ENCODE measurements around the gene TMEM135.
"Not testable (repeated sequence)": the region's sequence is repeated elsewhere in the genome, so short reads cannot be mapped to it uniquely, and the experiment has no call there.

The TMEM135 gene

DNA sequence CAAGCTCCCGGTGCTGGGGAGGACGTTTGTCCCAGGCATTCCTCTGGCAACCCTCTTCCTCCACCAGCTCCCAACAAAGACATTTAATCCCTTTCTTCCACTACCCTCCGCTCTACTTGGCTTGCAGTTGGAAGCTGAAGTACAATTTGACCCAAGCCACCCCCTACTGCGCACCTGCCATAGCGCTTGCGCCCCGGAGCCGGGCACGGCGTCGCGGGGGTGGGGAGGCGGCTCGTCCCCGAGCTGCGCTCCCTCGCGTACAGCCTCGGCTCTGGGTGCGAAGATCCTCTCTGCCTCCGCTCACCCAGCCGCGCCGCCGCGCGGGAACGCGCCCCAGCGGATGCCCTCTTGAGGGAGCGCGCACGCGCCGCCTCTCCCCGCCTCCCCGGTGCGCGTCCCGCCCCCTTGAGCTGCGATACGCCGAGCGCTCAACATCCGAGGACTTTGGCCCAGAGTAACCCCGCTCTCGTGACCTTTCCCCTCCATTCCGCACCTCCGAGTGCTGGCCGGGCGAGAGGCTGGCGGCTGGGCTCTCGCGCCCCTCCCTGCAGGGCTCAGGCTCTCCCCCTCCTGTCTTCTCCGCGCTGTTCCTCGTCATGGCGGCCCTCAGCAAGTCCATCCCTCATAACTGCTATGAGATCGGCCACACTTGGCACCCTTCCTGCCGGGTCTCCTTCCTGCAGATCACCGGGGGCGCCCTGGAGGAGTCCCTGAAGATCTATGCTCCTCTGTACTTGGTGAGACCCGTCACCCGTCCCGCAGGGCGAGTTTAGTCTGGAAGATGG, at the start of gene TMEM135:
Gene TMEM135 (plus strand): TSS at position 485 of the 785 bp plus-strand sequence. CDS start 112 bp downstream, at position 597.
- DNase-seq (ENCODE audit: low spot score), result peak; percentile 99

DNA sequence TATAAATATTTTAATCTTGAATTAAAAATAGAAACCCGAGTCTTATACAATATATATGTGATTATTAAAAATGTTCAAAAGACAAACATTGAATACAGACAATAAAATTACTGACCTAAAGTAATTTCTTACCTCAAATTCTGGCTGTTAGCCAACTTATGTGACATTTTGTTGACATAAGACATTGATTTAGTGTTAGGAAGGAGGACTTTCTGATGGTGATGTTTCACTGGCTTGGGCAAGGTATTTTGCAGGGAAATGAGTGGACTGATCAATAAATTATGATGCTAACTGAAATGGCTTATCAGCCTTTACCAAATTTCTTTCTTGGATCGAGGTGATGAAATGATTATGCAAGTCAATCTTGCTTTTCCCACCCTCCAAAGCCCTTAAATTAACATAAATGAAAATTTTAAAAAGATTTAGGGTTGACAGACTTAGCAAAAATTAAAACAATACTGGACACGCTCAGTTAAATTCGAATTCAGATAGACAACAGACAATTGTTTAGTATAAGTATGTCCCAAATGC, 49.3 kb upstream of the TMEM135 start:
- DNase-seq (ENCODE audit: low spot score), result no peak

DNA sequence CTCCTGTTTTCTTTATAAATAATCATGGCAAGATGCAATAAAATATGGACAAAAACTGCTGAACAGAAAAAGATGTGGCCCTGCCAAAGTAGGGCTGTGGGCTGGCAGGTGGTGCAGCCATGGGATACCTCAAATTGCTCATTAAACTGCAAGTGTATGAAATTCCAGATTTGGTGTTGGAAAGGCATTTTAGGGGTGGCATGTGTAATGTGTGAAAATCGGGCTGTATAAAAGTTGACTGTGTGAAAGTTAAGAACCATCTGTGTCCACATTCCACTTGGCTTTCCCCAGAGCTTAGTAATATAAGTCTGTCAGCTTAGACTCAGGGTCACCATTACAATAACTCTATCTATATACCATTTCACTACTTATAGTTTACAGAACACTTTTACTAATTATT, 47.7 kb upstream of the TMEM135 start:
- DNase-seq (ENCODE audit: low spot score), result peak; percentile 13

DNA sequence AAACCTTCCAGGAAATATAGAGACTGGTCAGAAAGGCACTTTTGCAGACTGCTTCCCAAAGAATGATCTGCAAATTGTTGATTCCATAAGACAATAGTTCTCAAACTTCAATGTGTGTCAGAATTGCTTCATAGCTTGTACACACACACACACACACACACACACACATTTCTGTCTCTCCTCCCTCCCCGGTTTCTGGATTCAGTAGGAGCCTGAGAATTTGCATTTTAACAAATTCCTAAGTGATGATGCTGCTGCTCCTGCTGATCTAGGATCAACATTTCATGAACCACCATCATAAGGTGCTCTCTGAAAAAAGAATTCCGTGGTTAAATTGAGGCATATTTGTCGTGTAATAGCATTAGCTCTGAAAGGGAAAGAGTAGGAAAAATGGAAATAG, 47.2 kb upstream of the TMEM135 start:
- peak; percentile 71 for DNase-seq (ENCODE audit: low spot score)

DNA sequence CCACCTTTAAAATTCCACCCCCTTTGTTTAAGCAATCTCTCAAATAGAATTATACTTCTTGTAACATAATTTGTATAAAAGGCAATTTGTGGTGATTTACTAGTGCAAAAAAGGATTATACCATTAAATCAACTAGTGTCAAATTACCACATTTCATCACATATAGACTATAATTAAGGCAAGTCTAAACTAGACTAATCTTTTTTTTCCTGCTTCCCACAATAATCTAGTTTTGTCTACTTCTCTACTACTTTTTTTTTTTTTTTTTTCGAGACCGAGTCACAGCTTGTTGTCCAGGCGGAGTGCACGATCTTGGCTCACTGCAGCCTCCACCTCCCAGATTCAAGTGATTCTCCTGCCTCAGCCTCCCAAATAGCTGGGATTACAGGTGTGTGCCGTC, 46.4 kb upstream of the TMEM135 start:
- no peak for DNase-seq (ENCODE audit: low spot score)

DNA sequence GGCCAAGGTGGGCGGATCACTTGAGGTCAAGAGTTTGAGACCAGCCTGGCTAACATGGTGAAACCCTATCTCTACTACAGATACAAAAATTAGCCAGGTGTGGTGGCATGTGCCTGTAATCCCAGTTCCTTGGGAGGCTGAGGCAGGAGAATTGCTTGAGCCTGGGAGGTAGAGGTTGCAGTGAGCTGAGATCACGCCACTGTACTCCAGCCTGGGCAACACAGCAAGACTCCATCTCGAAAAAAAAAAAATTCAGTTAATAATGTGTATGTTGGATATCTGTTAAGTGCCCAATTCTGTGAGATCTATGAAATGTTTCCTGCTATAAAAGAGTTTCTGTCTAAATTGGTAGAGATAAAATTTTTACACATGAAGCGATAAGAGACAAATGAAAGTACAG, 45.4 kb upstream of the TMEM135 start:
- not testable (repeated sequence) for DNase-seq (ENCODE audit: low spot score)

DNA sequence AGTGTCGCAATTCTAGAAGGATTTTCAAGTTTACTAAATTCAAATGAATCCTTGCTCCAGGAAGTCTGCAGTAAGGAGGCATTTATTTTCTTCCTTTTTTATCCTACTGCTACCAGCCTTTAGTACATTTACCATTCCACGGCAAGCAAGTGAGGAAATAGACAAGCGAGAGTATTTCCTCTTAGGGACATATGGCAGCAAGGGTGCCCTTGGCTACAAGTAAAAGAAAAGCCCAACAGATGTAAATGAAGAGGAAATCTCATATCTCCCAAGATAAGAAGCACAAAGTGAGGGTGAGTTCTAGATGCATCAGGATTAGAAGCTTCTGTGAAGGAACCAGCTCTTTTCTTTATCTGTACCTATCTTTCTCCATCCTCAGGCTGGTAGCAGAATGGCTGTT, 44.7 kb upstream of the TMEM135 start:
- no peak for DNase-seq (ENCODE audit: low spot score)

DNA sequence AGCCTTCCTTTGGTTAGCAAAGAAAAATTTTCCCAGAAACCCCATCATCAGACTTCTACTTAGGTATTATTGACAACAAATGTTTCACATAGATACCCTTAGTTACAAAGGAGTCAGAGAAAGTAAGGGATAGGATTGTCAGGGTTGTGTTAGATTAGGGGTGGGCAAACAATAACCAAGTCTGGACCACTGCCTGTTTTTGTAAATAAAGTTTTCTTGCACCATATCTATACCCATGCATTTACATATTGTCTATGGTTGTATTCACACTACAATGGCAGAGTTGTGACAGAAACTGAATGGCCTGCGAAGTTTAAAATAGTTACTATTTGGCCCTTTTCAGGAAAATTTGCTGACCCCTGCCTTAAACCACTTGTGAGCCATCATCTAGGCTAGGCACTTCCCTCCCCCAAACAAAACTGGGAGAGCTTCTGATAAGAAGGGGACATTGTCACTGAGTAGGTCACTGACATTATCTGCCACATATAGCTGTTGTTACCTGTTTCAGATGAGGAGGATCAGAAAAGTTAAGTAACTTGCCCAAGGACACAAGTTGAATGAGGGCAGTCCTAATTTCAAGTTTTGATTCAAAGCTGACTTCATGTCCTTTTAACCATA, 40.7 kb upstream of the TMEM135 start:
- no peak for DNase-seq (ENCODE audit: low spot score)

DNA sequence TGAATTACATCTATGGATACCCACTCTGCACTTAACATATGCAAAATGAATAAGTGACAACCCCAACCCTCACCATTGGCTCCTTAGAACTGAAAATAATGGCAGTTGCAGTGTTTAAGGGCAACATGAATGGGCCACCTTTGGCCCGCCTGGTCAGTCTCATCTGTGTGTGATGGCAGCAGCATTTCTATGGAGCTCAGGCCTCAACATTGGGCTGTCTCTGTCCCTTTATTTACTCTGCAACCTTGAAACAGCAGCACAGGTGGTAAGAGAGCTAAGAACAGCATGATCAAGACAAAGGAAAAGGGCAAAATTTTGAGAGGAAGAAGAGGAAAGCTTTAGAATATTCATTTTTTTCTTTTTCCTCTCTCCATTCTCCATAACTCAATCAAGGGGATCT, 38.3 kb upstream of the TMEM135 start:
- DNase-seq (ENCODE audit: low spot score), result no peak

DNA sequence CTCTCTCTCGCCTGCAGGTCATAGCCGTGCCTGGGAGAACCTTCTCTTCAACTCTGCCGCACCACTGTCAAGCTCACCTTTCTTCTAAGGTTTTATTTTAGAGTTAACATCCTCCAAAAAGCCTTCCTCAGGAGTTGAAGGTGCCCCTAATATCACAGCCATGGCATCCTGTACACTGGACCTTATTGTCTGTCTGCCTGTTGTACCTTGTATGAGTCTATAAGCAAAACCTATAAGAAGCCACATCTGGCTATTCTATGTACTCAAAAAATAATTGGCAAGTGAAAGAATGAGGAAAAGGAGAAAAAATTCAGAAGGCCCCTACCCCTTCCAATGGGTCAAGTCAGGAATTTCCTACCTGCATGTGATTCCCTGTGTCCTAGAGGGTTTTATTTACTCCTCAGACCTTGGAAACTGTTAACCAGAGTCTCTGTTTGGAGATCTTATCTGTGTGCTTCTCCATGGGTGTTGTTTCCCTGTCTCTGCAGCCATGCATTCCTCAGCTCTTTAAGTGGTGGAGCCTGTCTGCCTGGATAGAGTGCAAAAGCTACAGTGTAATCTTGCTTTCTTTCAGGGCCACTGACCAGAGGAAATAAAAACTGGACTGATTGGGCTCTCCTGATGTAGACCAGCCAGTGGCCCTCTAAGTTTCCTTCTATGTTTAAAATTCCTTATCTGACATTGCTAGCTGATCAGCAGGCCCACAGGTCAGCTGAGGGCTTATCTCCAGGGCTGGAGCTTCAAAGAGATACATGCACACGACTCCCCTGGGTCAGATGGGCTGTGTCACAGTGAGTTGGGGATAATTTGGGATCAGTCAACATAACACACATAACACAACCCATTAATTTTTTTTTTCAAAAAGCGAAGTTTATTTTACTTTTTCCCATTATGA, 37.6 kb upstream of the TMEM135 start:
- DNase-seq (ENCODE audit: low spot score), result peak; percentile 40

DNA sequence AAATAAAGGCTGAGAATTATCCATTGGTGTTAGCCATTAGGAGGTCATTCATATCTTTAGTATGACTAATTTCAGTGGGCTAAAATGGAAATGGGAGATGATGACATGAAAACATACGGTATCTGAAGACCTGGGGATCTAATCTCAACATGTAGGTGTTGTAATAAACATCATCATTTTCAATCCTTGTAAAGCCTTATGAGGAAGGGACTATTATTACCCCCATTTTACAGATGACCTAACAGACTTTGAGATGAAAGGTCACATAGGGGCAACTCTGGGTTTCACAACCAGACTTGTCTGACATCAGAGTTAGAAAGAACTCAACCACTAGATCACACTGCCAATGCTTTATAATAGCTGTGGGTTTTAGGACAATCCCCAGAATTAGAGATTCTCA, 34.8 kb upstream of the TMEM135 start:
- DNase-seq (ENCODE audit: low spot score), result no peak

DNA sequence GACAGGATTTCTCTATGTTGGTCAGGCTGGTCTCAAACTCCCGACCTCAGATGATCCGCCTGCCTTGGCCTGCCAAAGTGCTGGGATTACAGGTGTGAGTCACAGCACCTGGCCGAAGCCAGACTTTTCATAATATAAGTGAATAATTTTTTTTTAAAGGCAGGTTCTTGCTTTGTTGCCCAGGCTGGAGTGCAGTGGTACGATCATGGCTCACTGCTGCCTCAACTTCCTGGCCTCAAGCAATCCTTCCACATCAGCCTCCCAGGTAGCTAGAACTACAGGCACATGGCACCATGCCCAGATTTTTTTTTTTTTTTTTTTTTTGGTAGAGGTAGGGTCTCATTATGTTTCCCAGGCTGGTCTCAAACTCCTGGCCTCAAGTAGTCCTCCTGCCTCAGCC, 33.5 kb upstream of the TMEM135 start:
- not testable (repeated sequence) for DNase-seq (ENCODE audit: low spot score)

DNA sequence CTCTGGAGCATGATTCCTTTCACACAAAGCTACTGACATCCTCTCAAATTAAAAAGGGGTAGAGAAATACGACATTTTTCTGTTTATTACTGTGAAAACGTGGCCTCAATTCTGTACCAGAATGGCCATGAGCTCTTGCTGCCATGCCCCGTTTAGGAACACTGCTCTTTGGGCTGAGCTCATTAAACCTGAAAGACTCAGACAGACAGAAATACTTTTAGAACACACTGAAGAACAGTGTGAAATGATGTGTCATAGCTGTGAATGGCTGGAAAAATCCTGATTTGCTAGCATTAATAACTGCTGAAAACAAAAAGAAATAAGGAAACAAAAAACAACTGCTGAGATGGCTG, 32.2 kb upstream of the TMEM135 start:
- DNase-seq (ENCODE audit: low spot score), result no peak

DNA sequence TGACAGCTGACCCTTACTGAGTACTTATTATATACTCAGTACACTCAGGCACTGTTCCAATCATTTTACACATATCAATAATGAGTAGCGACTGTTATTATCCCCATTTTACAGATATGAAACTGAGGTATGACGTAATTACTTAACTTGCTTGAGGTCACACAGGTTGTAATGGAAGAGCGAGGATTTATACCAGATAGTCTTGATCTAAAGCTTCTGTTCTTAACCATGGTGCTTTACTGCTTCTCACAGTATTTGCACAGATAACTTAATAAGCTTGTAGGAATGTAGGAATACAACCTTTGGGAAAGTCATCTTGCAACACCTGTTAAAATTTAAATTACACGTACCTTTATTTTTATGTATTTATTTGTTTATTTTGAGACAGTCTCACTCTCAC, 31.7 kb upstream of the TMEM135 start:
- DNase-seq (ENCODE audit: low spot score), result no peak

DNA sequence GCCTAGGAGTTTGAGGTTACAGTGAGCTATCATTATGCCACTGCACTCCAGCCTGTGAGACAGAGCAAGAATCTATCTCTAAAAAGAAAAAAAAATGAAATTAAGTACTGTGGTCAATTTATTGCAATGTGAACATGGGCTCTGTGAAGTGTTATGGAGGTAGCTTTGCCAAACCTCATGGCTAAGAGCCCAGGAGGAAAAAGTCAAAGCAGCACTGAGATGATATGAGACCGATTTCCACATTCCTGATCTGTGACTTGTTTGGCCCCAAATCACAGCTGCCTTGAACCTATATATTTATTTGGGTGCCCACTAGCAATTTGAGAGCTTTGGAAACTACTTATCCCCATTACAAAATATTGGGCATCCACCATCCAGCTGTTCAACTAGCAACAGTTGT, 29.8 kb upstream of the TMEM135 start:
- DNase-seq (ENCODE audit: low spot score), result peak; percentile 67

DNA sequence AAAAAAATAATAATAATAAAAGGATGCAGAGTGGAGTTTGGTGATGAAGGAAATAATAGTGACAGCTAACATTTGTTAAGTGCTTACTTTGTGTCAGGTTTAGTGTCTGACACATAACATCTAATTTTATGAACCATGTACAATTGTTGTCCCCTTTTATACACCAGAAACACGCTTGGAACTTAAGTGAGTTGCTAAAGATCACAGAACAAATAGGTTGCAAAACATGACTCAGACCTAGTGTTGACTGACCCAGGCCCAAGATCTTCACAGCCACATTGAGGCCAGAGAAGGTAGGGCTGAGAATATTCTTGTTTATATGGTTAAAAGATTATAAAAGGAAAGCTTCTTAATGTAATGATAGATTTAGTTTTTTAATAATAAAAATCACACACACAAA, 25.6 kb upstream of the TMEM135 start:
- DNase-seq (ENCODE audit: low spot score), result no peak

DNA sequence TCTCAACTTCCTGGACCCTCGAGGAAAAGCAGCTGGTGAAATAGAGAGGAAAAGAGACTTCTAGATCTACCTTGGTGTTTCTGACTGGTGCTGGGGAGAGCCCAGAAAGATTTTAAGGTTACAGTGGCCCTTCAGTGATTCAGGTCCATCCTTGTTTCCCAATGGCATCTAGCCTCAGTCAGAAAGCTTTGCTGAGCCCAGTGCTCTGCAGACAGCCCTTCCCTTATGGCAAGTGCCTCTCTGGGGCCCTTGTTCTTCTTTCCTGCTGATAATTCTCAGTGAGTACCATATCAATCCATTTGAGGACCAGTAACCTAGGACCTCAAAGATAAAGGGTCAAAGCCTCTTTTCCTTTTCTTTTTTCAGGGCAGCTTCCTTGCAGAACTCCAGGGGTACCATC, 25.1 kb upstream of the TMEM135 start:
- DNase-seq (ENCODE audit: low spot score), result no peak

DNA sequence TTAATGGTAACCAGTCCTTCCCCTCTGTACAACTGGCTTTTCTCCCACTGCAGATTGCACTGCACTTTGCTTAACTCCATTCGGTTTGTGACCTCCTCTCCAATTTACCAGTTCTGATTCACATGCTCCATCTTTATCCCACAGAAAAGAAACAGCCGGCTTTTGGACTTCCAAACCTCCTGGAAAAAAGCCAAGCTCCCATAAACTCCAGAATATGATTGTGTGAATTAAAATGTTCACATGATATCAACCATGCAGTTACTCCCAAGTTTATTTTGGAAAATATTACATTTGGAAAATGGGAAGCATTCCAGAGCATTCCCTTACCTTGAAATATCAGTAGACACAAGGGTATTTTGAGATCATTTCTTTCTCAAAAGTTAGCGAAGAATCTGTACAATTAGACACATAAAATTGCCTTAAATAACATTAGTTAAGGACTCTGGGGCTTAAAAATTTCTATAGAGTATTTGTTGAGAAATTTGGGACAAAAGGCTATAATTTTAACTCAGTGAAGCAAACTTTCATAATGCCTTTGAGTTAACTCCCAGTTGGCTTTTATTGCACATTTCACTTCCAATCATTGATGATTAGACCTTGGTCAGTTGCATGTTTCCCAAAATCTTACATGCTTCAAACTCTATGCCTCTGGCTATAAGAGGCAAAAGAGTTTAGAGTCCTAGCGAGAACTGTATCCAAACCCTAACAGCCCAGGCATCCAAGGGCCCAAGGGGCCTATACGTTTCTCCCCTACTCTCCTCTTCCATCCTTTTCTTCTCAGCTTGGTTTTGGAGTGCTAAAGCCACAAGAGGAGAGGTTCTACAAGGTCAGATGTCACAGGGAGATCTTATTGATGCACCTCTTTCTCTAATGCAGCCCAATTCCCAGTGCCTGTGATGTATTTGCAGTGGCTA, 23.6 kb upstream of the TMEM135 start:
- DNase-seq (ENCODE audit: low spot score), result no peak

DNA sequence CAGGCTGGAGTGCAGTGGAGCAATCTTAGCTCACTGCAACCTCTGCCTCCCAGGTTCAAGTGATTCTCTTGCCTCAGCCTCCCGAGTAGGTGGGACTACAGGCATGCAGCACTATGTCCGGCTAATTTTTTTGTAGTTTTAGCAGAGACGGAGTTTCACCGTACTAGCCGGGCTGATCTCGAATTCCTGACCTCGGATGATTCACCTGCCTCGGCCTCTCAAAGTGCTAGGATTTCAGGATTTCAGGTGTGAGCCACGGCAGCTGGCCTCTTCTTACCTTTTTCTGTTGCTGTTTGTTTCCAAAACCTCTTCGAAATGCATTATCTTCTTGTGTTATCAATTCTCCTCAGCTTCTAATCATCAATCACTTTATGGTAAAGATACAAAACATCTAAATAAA, 22.1 kb upstream of the TMEM135 start:
- DNase-seq (ENCODE audit: low spot score), result no peak

DNA sequence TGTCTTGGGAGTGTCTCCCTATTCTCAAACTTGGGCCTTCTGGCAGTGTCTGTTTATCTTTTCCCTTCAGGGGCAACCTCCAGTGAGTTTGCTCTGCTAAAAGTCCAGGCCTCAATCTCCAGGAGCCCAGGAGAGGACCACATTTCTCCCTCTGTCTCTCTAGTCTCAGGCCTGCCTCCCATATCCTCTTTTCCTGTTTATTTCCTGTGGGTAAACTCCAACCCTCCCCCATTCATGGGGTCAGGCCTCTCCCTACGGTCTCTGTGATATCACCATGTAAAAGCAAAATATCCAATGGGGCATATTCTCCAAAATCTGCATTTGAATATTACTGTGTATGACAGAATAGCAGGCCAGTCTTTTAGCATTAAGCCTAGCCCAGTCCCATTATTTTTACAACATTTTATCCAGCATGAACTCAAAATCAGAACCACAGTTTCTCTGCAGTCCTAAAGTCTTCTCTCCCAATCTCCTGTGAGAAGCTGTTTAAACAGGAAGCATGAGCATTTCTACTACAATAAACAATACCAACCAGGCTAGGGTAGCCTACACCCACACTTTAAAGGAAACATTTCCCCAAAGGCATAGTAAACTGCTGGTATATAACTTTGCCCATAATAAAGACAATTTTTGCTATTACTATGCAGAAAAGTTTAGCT, 18.0 kb upstream of the TMEM135 start:
- no peak for DNase-seq (ENCODE audit: low spot score)

DNA sequence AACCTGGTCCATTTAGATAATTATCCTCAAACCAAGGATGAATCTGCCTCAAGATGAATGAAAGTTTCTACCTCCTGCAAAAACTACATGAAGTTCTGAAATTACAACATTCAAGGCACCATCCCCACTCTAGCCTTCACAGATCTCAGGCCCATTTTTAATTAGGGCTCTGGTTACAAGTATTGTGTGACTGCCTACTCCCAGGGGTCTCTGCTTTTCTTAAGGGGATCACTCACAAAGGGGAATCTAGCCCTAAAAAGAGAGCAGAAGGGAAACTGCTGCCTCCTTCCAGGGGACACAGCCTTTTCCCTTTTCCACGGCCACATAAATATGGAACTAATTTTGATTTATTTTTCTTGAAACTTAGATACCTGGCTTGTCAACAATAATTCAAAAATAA, 17.4 kb upstream of the TMEM135 start:
- no peak for DNase-seq (ENCODE audit: low spot score)

Data from GM03348 (cell line).